Measurements from ENCODE around the gene NCOA1.
"Not testable (repeated sequence)": the region's sequence is repeated elsewhere in the genome, so short reads cannot be mapped to it uniquely, and the experiment has no call there.

NCOA1 gene

DNA sequence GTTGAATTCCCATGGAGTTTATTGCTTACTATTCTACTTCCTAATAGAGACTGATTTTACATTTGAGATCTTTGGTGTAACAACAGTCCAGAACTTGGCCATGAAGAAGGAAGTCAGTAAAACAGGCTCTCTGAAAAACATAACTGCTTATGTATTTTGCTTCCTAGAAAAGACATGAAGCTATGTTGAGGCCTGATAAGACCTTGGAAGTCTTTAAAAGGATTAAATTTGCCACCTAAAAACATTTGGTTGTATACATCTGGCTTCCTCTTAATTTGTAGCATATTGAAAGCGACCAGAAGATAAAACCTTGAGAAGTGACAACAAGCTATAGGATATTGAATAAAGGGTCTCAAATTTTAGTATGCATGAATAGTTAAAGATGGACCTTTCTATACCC is 265.7 kb downstream of the NCOA1 start:
- DNase-seq: no peak

- DNase-seq: no peak
Measured at GRCh38 chr2:24761866-24762265, 270.8 kb downstream of the NCOA1 start.

DNA sequence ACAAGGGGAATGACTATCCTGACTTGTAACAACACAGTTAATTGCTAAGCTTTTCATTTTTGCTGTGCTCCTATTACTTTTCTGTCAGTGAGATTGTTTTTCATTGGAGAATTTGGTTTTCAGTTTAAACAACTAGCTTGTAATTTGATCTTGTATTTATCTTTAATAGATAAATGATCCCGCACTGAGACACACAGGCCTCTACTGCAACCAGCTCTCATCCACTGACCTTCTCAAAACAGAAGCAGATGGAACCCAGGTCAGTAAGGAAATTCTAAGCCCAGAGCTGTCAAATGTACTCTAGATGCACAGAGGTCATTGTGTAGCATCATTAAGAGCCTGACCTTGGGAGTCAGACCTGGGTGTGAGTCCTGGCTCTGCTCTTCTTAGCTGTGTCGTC is 271.5 kb downstream of the NCOA1 start:
- DNase-seq: no peak

DNA sequence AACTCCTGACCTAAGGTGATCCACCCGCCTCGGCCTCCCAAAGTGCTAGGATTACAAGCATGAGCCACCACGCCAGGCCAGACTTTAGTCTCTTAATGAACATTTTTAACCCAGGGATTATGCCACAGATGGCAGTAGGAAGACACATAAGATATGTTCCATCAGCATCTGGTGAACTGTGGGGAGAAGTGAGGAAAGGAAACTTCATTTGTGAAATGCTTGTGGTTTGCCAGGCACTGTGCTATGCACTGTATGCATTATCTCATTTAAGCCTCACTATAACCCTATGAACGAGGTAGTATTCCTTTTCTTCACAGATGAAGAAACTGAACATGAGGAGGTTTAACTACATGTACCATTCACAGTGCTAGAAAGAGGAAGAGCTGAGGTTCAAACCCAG is 272.8 kb downstream of the NCOA1 start:
- DNase-seq: no peak

GRCh38 chr2:24766609-24767008 is 275.6 kb downstream of the NCOA1 start:
- no peak for DNase-seq

GRCh38 chr2:24768013-24768412 is 277.0 kb downstream of the NCOA1 start:
- DNase-seq: no peak

- DNase-seq: no peak
Measured at GRCh38 chr2:24768601-24769000, 277.5 kb downstream of the NCOA1 start.

GRCh38 chr2:24771061-24771460 is 280.0 kb downstream of the NCOA1 start:
- DNase-seq: no peak

DNA sequence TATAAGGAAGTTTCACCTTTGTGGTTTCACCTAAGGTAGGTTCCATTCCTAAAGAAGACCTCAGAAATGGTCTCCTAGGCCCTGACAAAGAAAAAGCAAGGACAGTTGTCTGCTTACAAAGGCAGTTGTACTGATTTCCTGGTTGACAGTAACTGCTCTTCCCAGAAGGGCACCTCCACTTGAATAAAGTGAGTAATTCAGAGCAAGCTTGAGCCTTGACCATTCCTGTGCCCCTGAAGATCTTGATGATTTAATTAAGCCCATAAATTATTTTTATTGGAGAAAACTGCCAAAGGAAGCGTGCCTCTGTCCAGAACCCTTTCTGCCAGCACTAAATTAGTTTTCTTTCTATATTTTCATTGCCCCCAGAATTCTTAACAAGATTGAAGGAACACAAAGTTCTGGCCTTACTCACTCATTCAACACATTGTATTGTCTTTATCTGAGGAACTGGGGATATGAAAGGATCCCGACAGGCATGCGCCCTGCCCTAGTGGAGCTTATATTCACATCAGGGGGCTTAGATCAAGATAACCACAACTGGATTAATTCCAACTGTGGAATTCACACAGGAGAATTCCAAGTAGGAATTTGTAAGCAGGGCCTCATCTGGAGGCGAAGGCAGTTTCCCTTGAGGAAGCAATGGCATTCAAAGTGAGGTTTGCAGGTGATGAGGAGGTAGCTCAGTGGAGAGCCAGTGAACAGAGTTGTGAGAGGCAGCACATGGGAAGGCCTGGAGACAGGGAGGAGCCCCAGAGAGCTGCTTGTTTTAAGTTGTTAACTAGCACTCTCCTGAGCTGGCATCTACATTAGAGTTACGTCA is 280.9 kb downstream of the NCOA1 start:
- no peak for DNase-seq

- no peak for DNase-seq
Measured at GRCh38 chr2:24774373-24774772, 283.3 kb downstream of the NCOA1 start.

DNA sequence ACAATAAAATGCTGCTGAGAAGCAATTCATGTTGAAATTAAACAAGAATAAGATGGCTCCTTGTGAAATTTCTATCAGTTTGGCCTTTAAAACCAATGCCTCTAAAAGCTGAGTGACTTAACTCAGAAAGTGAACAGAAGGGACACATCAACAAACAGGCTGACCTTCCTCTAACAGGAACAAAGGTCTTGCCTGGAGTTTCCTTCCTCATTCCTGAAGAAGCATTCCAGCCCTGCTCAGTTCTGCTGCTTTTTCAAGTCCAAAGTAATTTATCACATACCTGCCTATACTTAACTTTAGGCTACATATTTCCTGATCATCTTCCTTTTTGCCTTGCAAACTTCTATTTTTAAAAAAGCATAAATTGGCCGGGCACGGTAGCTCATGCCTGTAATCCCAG is 288.1 kb downstream of the NCOA1 start:
- DNase-seq: no peak

DNA sequence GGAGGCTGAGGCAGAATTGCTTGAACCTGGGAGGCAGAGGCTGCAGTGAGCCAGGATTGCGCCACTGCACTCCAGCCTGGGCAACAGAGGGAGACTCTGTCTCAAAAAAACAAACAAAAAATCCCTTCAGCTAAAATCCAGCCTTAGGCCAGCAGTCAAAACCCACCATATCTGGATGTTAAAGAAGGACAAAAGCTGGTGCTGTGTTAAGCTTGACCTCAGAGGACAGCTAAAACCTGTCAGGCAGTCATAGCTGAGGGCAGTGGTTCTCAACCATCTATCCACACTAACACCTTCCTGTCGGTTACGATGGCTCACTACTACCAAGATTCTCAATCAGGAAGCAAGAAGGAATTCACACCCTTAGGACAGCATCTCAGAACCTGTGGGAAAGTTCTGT is 292.6 kb downstream of the NCOA1 start:
- no peak for DNase-seq

- DNase-seq: no peak
Measured at GRCh38 chr2:24785671-24786321, 294.7 kb downstream of the NCOA1 start.

GRCh38 chr2:24787532-24787931 is 296.5 kb downstream of the NCOA1 start:
- DNase-seq: no peak

GRCh38 chr2:24788816-24789215 is 297.8 kb downstream of the NCOA1 start:
- DNase-seq: no peak

DNA sequence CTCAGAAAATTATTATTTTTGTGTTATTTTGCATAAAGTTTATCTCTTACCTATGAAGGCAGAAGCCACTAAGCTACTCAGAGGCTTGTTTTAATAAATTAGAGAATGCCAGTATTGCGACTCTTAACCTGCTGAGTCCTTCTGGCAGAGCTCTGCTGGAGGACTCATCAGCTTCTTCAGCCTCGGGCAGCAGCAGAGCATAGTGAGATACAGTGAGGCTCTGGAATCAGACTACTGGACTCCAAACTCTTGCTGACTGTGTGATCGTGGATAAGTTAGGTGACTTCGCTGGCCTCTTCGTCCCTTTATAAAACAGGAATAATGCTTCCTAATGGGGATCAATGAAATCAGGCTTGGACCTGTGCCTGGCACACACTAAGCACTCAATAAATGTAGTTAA is 300.4 kb downstream of the NCOA1 start:
- DNase-seq: no peak

DNA sequence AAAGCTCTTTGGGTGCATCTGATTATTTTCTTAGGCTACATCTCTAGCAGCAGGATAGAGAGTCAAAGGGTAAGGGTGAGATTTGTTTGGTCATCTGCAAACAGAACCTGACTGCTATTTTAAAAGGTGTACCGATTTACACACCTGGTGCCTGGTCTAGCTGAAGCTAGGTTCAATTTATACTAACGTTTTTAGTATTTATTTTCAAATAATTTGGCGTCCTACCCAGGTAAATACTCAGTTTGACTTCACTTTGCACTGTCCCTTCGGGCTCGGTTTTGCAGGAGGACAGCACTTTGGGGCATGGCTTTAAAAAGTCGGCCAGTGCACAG is 301.5 kb downstream of the NCOA1 start:
- no peak for DNase-seq

DNA sequence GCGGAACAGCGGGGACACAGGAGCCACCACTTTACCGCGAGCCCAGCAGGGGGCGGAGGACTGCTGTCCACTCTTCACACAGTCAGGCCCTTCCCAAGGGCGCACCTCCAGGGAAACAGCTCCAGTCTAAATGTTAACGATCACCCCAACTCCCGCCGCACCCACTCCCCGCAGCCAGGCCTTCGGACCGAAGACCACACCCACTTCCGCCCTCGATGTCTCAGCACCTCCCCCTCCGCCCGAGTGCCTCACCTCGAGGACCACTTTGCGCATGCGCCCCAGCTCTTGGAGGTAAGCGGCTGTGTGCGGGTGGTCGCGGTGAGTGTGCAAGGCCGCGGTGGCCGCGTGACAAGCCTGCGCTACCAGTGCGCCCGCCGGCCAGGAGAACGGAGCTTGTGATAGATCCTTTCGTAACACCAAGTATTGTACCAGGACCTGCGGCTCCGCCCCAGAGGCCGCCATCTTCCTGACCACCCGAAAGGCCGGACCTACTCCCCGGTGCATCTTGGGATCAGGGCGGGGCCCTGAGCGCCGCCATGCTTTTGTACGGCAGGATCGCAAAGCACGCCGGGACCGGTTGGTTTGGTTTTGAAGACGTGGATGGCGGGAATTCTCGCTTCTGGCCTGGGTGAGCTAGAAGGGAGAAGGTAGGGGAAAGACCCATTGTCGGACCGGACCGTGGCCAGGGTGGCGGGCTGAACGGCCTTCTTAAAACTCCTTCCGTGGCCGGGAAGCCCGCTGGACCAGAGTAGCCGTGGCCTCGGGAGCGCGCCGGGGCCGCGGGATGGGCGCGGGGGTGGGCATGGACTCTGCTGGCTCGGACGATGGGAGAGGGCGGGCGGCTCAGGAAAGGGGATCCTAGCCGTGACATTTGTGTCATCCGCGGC is 302.1 kb downstream of the NCOA1 start, which contains the start of the genes CENPO and PTRHD1:
Gene CENPO, plus strand, starts transcription at position 552 of the 887 bp plus-strand sequence. CDS start 495 bp downstream, outside the sequence.
Gene PTRHD1, minus strand, starts transcription at position 518 of the 887 bp plus-strand sequence. Its CDS starts 14 bp downstream, at position 504.
- DNase-seq: peak; percentile 98

DNA sequence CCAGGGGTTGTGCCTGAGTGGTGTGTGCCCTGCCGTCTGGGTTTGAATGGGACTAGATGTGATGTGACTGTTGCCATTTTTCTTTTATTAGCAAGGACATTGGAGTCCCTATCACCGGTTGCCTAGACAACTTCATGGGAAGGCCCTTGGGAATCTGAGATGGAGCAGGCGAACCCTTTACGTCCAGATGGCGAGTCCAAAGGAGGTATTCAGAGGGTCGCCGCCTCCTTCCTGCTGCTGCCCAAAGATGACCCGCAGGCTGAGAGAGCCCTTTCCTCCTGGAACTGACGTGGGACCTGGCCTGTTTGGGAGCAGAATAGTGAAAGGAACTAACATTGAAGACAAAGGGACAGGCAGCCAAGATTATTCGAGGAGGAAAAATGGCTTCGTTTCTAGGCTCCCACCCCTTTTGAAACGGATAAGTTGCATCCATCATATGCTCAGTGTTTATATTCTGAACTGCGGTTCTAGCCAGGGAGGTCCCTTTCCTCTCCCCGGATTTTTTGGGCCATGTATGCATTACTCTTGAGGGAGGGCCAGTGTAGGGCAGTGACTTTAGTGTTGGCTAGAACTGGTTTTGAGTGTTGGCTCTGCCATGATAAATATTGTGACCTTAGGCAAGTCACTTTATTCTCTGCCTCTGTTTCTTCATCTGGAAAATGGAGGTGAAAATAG is 302.8 kb downstream of the NCOA1 start:
- no peak for DNase-seq

- DNase-seq: no peak
Measured at GRCh38 chr2:24797644-24798043, 306.6 kb downstream of the NCOA1 start.

DNA sequence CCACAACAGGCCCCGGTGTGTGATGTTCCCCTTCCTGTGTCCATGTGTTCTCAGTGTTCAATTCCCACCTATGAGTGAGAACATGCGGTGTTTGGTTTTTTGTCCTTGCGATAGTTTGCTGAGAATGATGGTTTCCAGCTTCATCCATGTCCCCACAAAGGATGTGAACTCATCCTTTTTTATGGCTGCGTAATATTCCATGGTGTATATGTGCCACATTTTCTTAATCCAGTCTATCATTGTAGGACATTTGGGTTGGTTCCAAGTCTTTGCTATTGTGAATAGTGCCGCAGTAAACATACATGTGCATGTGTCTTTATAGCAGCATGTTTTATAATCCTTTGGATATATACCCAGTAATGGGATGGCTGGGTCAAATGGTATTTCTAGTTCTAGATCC is 309.4 kb downstream of the NCOA1 start:
- not testable (repeated sequence) for DNase-seq

- DNase-seq: not testable (repeated sequence)
Measured at GRCh38 chr2:24805811-24806660, 315.0 kb downstream of the NCOA1 start.

Measured in T1000 (cell line).